Measurements from ENCODE around the gene NEIL1.
"Not testable (repeated sequence)": the region's sequence is repeated elsewhere in the genome, so short reads cannot be mapped to it uniquely, and the experiment has no call there.

NEIL1 gene, protein sequence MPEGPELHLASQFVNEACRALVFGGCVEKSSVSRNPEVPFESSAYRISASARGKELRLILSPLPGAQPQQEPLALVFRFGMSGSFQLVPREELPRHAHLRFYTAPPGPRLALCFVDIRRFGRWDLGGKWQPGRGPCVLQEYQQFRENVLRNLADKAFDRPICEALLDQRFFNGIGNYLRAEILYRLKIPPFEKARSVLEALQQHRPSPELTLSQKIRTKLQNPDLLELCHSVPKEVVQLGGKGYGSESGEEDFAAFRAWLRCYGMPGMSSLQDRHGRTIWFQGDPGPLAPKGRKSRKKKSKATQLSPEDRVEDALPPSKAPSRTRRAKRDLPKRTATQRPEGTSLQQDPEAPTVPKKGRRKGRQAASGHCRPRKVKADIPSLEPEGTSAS

DNA sequence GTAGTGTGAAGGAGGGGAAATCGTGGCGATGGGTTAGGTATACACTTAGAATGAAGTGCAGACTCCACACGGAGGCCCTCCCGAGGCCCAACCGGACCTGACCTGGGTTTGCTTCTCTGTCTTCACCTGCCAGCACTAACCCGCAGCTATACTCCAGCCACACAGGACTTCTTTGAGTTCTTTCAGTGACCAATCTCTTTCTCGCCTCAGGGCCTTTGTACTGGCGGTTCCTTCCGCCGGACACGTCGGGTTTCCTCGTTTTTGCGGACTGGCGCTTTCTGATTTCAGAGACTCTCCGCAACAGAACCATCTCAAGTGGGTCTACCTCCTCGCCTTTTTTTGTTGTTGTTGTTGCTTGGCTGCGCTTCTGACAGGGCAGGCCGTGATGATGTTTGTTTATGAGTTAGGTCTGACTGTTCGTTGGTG, at the start of gene NEIL1:
TSS of gene NEIL1 (plus strand) at position 244 of the 426 bp plus-strand sequence. CDS start 1,867 bp downstream, outside the sequence.
- no peak for DNase-seq

DNA sequence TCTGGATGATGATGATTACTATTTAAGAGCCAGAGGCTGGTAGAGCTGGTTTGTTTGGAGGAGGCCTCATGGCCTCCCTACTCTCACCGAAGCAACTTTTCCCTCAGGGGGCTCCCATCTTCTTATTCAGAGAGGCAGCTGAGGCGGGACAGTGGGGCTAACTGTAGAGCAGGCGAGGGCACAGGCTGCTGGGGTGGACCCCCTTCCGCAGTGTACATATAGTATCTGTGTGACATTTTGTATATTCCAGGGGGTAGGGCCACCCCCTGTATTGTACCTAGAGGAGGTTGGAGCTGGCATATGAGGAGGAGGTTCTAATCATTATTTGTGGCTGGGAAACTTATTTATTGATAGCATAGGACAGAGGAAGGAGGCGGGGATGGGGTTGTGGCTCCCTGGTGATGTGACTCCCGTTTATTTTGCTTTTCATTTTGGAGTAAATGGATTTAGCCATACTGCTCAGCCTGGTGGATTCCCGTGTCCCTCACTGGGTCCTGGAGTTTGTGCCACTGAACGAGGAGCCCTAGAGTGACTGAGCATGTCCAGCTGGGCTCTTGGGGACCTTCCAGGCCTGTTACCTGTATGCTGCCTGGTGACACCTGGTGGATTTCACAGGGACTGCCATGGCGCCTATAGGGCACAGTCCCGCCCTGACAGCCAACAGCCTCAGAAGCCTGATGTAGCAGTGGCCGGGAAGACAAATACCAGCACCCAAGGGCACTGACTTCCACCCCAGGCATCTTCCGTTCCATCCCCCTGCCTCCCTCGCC, 48.1 kb upstream of the NEIL1 start:
- DNase-seq = not testable (repeated sequence)

GRCh38 chr15:75299311-75299688, 47.5 kb upstream of the NEIL1 start:
- DNase-seq = not testable (repeated sequence)

DNA sequence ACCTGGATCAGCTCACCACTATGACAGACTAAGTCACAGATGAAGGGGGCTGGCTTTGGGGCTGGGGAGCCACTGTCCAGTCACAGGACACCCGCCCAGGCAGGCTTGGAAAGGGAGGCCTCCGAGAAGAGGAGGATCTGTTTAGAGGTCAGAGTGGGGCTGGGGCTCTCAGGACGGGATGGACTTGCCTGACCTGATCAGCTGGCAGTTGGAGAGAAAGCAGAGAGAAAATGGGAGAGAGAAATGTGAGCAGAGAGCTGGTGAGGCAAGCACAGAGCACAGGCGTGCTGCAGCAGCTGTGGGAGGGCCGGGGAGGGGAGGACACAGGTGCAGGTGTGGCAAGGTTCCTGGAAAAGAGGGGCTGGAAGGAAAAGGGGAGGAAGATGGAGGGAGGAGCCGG, 46.8 kb upstream of the NEIL1 start:
- DNase-seq = not testable (repeated sequence)

DNA sequence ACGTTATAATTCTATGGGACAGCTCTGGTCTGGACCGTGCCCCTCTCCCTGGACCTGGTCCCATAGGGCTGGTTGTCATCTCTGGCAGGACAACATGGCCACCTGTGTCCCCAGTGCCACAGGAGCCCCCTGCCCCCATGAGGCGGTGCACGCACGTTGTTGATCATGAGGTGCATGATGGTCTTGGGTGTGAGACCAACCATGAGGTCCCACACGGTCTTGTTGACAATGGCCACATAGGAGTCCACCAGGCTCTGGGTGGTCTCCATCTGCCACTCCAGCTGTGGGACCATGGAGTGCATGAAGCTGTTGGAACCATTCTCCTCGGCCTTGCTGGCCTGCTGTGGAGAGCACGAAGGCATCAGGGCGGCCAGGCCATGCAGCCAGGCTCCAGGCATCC, 44.5 kb upstream of the NEIL1 start:
- DNase-seq = no peak

DNA sequence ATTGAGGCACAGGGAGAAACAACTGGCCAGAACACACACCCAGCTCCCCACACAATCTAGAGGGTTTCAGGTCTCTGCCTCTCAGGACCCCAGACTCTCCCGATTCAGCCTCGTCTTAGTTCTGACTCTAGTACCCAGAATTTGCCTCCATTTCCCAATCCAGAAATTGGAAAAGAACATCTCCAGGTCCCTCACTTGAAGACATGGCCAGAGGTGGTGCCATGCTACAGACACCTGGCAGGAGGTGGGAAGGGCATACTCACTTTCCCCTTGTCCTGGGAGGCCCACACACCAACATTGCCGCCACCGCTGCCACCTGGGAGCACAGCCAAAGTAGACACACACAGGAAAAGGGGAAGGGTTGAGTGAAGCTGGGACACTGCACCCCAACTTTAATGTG, 44.1 kb upstream of the NEIL1 start:
- DNase-seq = not testable (repeated sequence)

GRCh38 chr15:75306188-75306587, 40.7 kb upstream of the NEIL1 start:
- DNase-seq = no peak

GRCh38 chr15:75307778-75308390, 39.0 kb upstream of the NEIL1 start:
- DNase-seq = peak; percentile 51

DNA sequence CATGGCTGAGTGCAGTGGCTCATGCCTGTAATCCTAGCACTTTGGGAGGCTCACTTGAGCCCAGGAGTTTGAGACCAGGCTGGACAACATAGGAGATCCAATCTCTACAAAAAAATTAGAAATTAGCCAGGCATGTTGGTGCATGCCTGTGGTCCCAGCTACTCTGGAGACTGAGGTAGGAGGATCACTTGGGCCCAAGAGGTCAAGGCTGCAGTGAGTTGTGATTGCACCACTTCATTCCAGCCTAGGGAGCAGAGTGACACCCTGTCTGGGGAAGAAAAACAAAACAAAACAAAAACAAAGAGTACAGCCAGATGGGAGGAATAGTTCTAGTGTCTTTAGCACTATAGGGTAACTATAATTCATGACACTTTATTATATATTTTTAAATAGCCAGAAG, 37.1 kb upstream of the NEIL1 start:
- no peak for DNase-seq

GRCh38 chr15:75312548-75312947, 34.3 kb upstream of the NEIL1 start:
- DNase-seq = peak; percentile 11

- no peak for DNase-seq
Observed at GRCh38 chr15:75313116-75313845, 33.6 kb upstream of the NEIL1 start.

DNA sequence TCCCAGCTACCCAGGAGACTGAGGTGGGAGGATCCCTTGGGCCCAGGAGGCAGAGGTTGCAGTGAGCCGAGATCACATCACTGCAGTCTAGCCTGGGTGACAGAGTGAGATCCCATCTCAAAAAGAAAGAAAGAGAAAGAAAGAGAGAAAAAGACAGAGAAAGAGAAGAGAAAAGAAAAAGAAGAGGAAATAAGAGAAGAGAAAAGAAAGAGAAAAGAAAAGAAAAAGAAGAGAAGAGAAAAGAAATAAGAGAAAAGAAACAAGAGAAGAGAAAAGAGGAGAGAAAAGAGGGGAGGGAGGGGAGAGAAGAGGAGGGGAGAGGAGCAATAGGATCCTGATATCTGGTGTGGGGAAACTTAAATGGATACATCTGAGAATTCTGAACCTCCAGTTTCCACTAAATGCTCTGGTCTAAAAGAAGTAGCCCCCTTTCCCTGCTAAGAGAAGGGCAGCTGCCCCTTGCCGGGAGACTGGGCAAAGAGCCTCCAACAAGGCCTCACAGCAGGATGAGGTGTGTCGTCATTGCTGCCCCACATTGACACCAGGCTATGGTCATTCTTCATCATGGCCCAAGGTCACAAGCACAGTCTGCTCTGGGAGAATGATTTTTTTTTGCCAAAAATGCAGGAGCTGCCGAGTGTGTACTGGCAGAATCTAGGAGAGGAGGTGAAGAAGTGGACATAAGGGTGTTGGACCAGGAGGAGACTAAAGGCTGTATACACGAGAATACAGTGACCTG, 32.1 kb upstream of the NEIL1 start:
- no peak for DNase-seq

- not testable (repeated sequence) for DNase-seq
Observed at GRCh38 chr15:75319231-75319897, 27.5 kb upstream of the NEIL1 start.

GRCh38 chr15:75321711-75322110, 25.1 kb upstream of the NEIL1 start:
- DNase-seq = no peak

GRCh38 chr15:75325922-75326321, 20.9 kb upstream of the NEIL1 start:
- DNase-seq = no peak

- no peak for DNase-seq
Observed at GRCh38 chr15:75327005-75327404, 19.8 kb upstream of the NEIL1 start.

GRCh38 chr15:75327491-75327890, 19.3 kb upstream of the NEIL1 start:
- DNase-seq = no peak

- DNase-seq = no peak
Observed at GRCh38 chr15:75328493-75329314, 18.1 kb upstream of the NEIL1 start.

GRCh38 chr15:75329571-75329970, 17.3 kb upstream of the NEIL1 start:
- no peak for DNase-seq

DNA sequence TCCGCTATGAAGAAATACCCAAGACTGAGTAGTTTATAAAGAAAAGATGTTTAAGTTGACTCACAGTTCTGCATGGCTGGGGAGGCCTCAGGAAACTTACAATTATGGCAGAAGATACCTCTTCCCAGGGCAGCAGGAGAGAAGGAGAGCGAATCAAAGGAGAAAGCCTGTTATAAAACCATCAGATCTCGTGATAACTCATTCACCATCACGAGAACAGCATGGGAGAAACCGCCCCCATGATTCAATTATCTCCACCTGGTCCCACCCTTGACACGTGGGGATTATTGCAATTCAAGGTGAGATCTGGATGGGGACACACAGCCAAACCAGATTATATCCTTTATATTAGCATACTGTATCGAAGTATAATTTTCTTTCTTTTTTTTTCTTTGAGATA, 14.7 kb upstream of the NEIL1 start:
- not testable (repeated sequence) for DNase-seq

Data from hematopoietic multipotent progenitor cell treated with erythropoietin and hydrocortisone succinate and interleukin-3 and kit ligand, for 8 days (in vitro differentiated cells).